Upper lobe of left lung (tissue), 4 donors: ENCODE data around the gene CD82.

Experiments used
- EP300 ChIP-seq, 4 donors: sonication (generic); formaldehyde crosslinking; IDR thresholded peaks; one replicate each; pipeline ENCODE4 v1.5.1; 2017; ENCODE audit warnings: antibody characterized with exemption in 4 of 4, control low read depth in 2 of 4
- POLR2A ChIP-seq, 4 donors: fragments of 450-650 bp; IDR thresholded peaks; one replicate each; pipeline ENCODE4 v1.5.1; 2016 to 2017; ENCODE audit warnings: antibody characterized with exemption in 4 of 4, mild to moderate bottlenecking in 2 of 4
- POLR2AphosphoS5 ChIP-seq, 2 donors: sonication (generic); formaldehyde crosslinking; IDR thresholded peaks; one replicate each; pipeline ENCODE4 v1.5.1; 2017; ENCODE audit warnings: antibody characterized with exemption in 2 of 2
- TF ChIP-seq, protein P1 (sequence below), 6 experiments: fragments of 450-650 bp in 4 of 6; fragments of 200-600 bp in 2 of 6; sonication (generic) in 2 of 6; IDR thresholded peaks; one replicate each; pipeline ENCODE4 v1.5.1; 2016 to 2019; ENCODE audit warnings: antibody characterized with exemption in 6 of 6

GRCh38 chr11:44595964-44596381, 30.5 kb downstream of the CD82 start:
- TF ChIP-seq POLR2A (IDR thresholded peaks at IDR 0.05), result no peak
- TF ChIP-seq, protein P1, sequence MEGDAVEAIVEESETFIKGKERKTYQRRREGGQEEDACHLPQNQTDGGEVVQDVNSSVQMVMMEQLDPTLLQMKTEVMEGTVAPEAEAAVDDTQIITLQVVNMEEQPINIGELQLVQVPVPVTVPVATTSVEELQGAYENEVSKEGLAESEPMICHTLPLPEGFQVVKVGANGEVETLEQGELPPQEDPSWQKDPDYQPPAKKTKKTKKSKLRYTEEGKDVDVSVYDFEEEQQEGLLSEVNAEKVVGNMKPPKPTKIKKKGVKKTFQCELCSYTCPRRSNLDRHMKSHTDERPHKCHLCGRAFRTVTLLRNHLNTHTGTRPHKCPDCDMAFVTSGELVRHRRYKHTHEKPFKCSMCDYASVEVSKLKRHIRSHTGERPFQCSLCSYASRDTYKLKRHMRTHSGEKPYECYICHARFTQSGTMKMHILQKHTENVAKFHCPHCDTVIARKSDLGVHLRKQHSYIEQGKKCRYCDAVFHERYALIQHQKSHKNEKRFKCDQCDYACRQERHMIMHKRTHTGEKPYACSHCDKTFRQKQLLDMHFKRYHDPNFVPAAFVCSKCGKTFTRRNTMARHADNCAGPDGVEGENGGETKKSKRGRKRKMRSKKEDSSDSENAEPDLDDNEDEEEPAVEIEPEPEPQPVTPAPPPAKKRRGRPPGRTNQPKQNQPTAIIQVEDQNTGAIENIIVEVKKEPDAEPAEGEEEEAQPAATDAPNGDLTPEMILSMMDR (IDR thresholded peaks at IDR 0.05), result no peak
- peak in 1 of 2 donors; percentile 27 for TF ChIP-seq POLR2AphosphoS5 (IDR thresholded peaks at IDR 0.05)
- TF ChIP-seq EP300 (IDR thresholded peaks at IDR 0.05), result no peak
